GM12878 (cell line): Measurements from ENCODE around the gene MRPS35. TPM values are rescaled to one million over a fixed set of nuclear protein-coding genes. Genes with fewer than 3 reads are reported as not detected.

Experiments
- ATAC-seq: fragments of 200-7000 bp; cut with Tn5 transposase; 3 replicates; pipeline ENCODE4 v1.9.1; 2020; ENCODE audit warnings: mild to moderate bottlenecking, moderate library complexity
- BruUV-seq: library from RNA; stranded (reverse); fragments of 400-500 nt; replicated peaks from 2 replicates; lab custom pipeline; 2021; lab: Mats Ljungman, UMichigan
- CTCF ChIA-PET: fragments of 300-600 bp; sonication (Branson Sonifier 250); formaldehyde crosslinking; extraction: SDS; loops from one replicate; lab custom pipeline; 2021; ENCODE audit warnings: inconsistent platforms; lab: Yijun Ruan, JAX
- POLR2A ChIA-PET: fragments of 350-600 bp; formaldehyde crosslinking; extraction: SDS; loops from one replicate; lab custom pipeline; 2021; ENCODE audit warnings: inconsistent platforms; lab: Charles Lee
- RAD21 ChIA-PET: fragments of 300-600 bp; sonication (Branson Sonifier 250); formaldehyde crosslinking; loops from one replicate; lab custom pipeline; 2023; ENCODE audit warnings: antibody characterized with exemption; ENCODE audit not compliant: unreplicated experiment; lab: Charles Lee
- SMC1A ChIA-PET: fragments of 300-600 bp; sonication (Branson Sonifier 250); formaldehyde crosslinking; loops from one replicate; lab custom pipeline; 2023; ENCODE audit not compliant: unreplicated experiment, uncharacterized antibody; lab: Charles Lee
- DNase-seq: peaks from one replicate; pipeline ENCODE4 v3.0.0-alpha.2; 2011; ENCODE audit warnings: low read depth, low spot score
- FAIRE-seq: peaks from 3 replicates; lab custom pipeline; 2011; peaks lifted over from hg19 to GRCh38; lab: Jason Lieb, UNC
- H2AFZ ChIP-seq: 2 replicates; pipeline ENCODE4 v1.6.0; 2011; ENCODE audit warnings: low read depth, low read length, control low read depth; ENCODE audit not compliant: control insufficient read depth
- H3K27ac ChIP-seq: 2 replicates; pipeline ENCODE4 v1.5.1; 2011; ENCODE audit warnings: control low read depth; ENCODE audit not compliant: control insufficient read depth, insufficient read depth
- H3K27me3 ChIP-seq, 2 experiments: replicated peaks in 1 of 2; 2 replicates each; pipeline versions ENCODE4 v1.6.0 to v1.6.1; 2011; ENCODE audit warnings: low read length in 1 of 2; ENCODE audit not compliant: control insufficient read depth in 2 of 2, insufficient read depth in 2 of 2
- H3K36me3 ChIP-seq, 2 experiments: 2 replicates each; pipeline ENCODE4 v1.5.1; 2011; ENCODE audit warnings: low read length in 1 of 2; ENCODE audit not compliant: control insufficient read depth in 2 of 2, insufficient read depth in 2 of 2
- H3K4me1 ChIP-seq: 2 replicates; pipeline ENCODE4 v1.6.1; 2011; ENCODE audit warnings: mild to moderate bottlenecking, low read length, moderate library complexity, mixed read lengths; ENCODE audit not compliant: control insufficient read depth, insufficient read depth
- H3K4me2 ChIP-seq: 2 replicates; pipeline ENCODE4 v1.6.0; 2011; ENCODE audit warnings: control low read depth; ENCODE audit not compliant: control insufficient read depth, insufficient read depth
- H3K4me3 ChIP-seq: fragments of 200-600 bp; sonication (generic); 2 replicates; pipeline ENCODE4 v1.5.1; 2016
- H3K79me2 ChIP-seq: 2 replicates; pipeline ENCODE4 v1.6.0; 2011; ENCODE audit warnings: low read length; ENCODE audit not compliant: control insufficient read depth, insufficient read depth
- H3K9ac ChIP-seq: 2 replicates; pipeline ENCODE4 v1.8.0; 2011; ENCODE audit warnings: low read length, control low read depth, mixed read lengths; ENCODE audit not compliant: control insufficient read depth, insufficient read depth
- H3K9me3 ChIP-seq: replicated peaks from 3 replicates; pipeline ENCODE4 v1.5.1; 2011; ENCODE audit warnings: mild to moderate bottlenecking, low read length; ENCODE audit not compliant: control insufficient read depth, insufficient read depth
- H4K20me1 ChIP-seq: 2 replicates; pipeline ENCODE4 v1.6.0; 2011; ENCODE audit not compliant: control insufficient read depth, insufficient read depth
- EGR1 ChIP-seq, 2 experiments: IDR thresholded peaks; 1 replicate in 1 of 2; 2 replicates in 1 of 2; pipeline ENCODE4 v1.6.1; 2011 to 2012; ENCODE audit warnings: low read depth in 2 of 2, low read length in 2 of 2, borderline replicate concordance in 1 of 2, mild to moderate bottlenecking in 1 of 2, moderate library complexity in 1 of 2
- GABPA ChIP-seq: IDR thresholded peaks from 2 replicates; pipeline ENCODE4 v1.6.1; 2014; ENCODE audit warnings: antibody characterized with exemption, low read depth, mild to moderate bottlenecking, inconsistent platforms
- IRF4 ChIP-seq: IDR thresholded peaks from 2 replicates; pipeline ENCODE4 v1.6.1; 2011; ENCODE audit warnings: low read depth, low read length
- JUND ChIP-seq: IDR thresholded peaks from 2 replicates; pipeline ENCODE4 v1.6.1; 2012; ENCODE audit warnings: low read depth, mild to moderate bottlenecking, low read length, improper control_type of control experiment, moderate library complexity
- MEF2A ChIP-seq: IDR thresholded peaks from 2 replicates; pipeline ENCODE4 v1.6.1; 2011; ENCODE audit warnings: low read depth, mild to moderate bottlenecking, low read length, moderate library complexity; ENCODE audit not compliant: insufficient read depth
- MXI1 ChIP-seq: fragments of 150-350 bp; IDR thresholded peaks from 2 replicates; pipeline ENCODE4 v1.6.1; 2011; ENCODE audit warnings: low read depth, mild to moderate bottlenecking, inconsistent platforms, low read length, improper control_type of control experiment
- NFYB ChIP-seq: IDR thresholded peaks from 2 replicates; pipeline ENCODE4 v1.6.1; 2011; ENCODE audit warnings: low read depth, mild to moderate bottlenecking, low read length, improper control_type of control experiment, moderate library complexity; ENCODE audit not compliant: insufficient read depth
- PAX8 ChIP-seq: fragments of 450-650 bp; IDR thresholded peaks from 2 replicates; pipeline ENCODE4 v1.6.1; 2017; ENCODE audit warnings: mild to moderate bottlenecking, moderate library complexity
- ZNF217 ChIP-seq: fragments of 450-650 bp; IDR thresholded peaks from 2 replicates; pipeline ENCODE4 v1.6.1; 2017; ENCODE audit warnings: antibody characterized with exemption, mild to moderate bottlenecking
- WGBS: methylation state at CpG from one replicate; pipeline ENCODE4 v1.1.6; 2016; ENCODE audit warnings: low lambda C conversion rate; ENCODE audit not compliant: insufficient replicate concordance, insufficient coverage; ENCODE audit errors: missing lambda C conversion rate; 5-methylcytosine and 5-hydroxymethylcytosine counted together
- in situ Hi-C: fragments of 300-500 bp; cut with MboI; formaldehyde crosslinking; loops from 9 replicates; pipeline ENCODE4 v1.14.3; 2018; ENCODE audit warnings: mixed read lengths
- intact Hi-C: fragments of 100-400 bp; cut with micrococcal nuclease; formaldehyde crosslinking; loops from one replicate; pipeline ENCODE4 v1.14.2; 2022; ENCODE audit not compliant: unreplicated experiment
- polyA plus RNA-seq, 11 experiments: library from polyadenylated mRNA; depleted of rRNA in 4 of 11; unstranded in 6 of 11; stranded (reverse) in 5 of 11; fragments of >200 nt; fragmentation: Nextera tagmentation in 4 of 11; fragmentation: Illumina TruSeq in 1 of 11; extraction: Ambion mirVana in 4 of 11; extraction: Trizol in 1 of 11; gene quantifications; 1 replicate in 1 of 11; 2 replicates in 10 of 11; pipeline versions ENCODE4 v1.2.1 to v1.2.3, GENCODE V29; 2011 to 2016; ENCODE audit warnings: inconsistent platforms in 2 of 11, missing spikeins in 2 of 11, low read depth in 1 of 11
- total RNA-seq, 4 experiments: library from RNA; depleted of rRNA in 3 of 4; stranded (reverse); fragments of >200 nt in 3 of 4; fragmentation: Illumina TruSeq in 1 of 4; extraction: Trizol in 1 of 4; gene quantifications; 2 replicates each; pipeline versions ENCODE4 v1.2.1 to v1.2.3, GENCODE V29; 2013 to 2021
- TF ChIP-seq, protein P1 (sequence below): fragments of 450-650 bp; IDR thresholded peaks from 2 replicates; pipeline ENCODE4 v1.6.1; 2017; ENCODE audit warnings: mild to moderate bottlenecking, low read depth, inconsistent platforms; ENCODE audit not compliant: poor library complexity, severe bottlenecking
- TF ChIP-seq, protein P2 (sequence below): fragments of 450-650 bp; IDR thresholded peaks from 2 replicates; pipeline ENCODE4 v1.6.1; 2018; ENCODE audit warnings: mild to moderate bottlenecking, low read depth, moderate library complexity; ENCODE audit not compliant: partially characterized antibody
- TF ChIP-seq, protein P3 (sequence below): fragments of 450-650 bp; IDR thresholded peaks from 2 replicates; pipeline ENCODE4 v1.6.1; 2016; ENCODE audit warnings: mild to moderate bottlenecking

Gene MRPS35
- total and polyA plus RNA-seq, 10 of the 15 experiments (the other 5 are each of a cell fraction or from before 2014, with no cell fraction given): 45.7 to 111 (median 67.1) TPM

DNA sequence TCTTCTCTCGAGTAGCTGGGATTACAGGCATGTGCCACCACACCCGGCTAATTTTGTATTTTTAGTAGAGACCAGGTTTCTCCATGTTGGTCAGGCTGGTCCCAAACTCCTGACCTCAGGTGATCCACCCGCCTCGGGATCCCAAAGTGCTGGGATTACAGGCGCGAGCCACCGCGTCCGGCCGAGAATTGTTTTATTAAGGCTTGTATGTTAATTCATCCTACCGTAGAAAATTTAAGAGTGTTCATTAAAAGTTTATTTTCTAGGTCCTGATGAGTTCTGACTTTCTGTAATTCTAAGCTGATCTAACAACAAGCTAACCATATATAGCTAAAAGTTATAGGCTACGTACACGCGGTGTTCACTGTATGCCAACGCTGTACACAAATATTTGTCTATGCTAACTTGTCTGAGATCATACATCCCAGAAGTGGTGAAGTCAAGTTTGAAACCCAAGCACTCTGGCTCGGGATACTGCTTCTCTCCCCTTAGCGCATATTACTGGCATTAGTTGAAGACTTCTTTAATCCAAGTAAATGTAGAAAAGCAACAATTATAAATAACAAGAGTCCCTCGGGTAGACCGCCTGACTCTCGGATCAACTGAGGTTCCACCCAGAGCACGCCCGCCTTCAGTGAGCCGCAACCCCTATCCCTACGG lies 570 bp upstream of the MRPS35 start (continued):
- TF ChIP-seq, protein P1, sequence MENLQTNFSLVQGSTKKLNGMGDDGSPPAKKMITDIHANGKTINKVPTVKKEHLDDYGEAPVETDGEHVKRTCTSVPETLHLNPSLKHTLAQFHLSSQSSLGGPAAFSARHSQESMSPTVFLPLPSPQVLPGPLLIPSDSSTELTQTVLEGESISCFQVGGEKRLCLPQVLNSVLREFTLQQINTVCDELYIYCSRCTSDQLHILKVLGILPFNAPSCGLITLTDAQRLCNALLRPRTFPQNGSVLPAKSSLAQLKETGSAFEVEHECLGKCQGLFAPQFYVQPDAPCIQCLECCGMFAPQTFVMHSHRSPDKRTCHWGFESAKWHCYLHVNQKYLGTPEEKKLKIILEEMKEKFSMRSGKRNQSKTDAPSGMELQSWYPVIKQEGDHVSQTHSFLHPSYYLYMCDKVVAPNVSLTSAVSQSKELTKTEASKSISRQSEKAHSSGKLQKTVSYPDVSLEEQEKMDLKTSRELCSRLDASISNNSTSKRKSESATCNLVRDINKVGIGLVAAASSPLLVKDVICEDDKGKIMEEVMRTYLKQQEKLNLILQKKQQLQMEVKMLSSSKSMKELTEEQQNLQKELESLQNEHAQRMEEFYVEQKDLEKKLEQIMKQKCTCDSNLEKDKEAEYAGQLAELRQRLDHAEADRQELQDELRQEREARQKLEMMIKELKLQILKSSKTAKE: peak; percentile 13
- TF ChIP-seq, protein P2, sequence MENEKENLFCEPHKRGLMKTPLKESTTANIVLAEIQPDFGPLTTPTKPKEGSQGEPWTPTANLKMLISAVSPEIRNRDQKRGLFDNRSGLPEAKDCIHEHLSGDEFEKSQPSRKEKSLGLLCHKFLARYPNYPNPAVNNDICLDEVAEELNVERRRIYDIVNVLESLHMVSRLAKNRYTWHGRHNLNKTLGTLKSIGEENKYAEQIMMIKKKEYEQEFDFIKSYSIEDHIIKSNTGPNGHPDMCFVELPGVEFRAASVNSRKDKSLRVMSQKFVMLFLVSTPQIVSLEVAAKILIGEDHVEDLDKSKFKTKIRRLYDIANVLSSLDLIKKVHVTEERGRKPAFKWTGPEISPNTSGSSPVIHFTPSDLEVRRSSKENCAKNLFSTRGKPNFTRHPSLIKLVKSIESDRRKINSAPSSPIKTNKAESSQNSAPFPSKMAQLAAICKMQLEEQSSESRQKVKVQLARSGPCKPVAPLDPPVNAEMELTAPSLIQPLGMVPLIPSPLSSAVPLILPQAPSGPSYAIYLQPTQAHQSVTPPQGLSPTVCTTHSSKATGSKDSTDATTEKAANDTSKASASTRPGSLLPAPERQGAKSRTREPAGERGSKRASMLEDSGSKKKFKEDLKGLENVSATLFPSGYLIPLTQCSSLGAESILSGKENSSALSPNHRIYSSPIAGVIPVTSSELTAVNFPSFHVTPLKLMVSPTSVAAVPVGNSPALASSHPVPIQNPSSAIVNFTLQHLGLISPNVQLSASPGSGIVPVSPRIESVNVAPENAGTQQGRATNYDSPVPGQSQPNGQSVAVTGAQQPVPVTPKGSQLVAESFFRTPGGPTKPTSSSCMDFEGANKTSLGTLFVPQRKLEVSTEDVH: no peak
- TF ChIP-seq MEF2A (no peak), ZNF217 (no peak), JUND (no peak), IRF4 (no peak), PAX8 (0 out of 2 replicates have a peak, but pooled peaks have one; percentile 54)

DNA sequence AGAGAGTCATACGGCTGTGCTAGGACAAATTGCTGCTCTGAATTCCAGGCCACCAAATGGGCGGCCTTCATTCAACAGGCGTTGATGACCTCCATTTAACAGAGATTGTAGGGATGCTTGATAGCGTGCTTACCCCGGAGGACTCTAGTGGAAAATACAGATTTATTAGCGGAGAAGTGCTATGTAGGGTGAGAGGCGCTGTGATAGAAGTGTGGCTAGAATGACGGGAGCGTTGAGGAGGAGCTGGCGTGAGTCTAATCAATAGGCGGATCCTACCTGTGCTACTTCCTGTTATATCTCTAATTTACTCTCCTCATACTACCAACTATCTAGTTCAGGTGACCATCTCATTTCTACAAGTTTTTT lies 668 bp downstream of the MRPS35 start:
- in situ Hi-C loops: no loop called here
- RAD21 ChIA-PET: no interaction called here

More for the DNA sequence above, 668 bp downstream of the MRPS35 start:
- BruUV-seq: no TSS peak
- H3K4me2 ChIP-seq: peak overlapping the region; percentile 49
- POLR2A ChIA-PET: interaction anchor here (0.5 to 0.6 kb wide), 2 partner anchors 23 to 593 kb away, joined by 3 to 4 read pairs; no protein-coding TSS in a partner anchor
- no peaks in the 10 kb centered on the region for H3K27me3 ChIP-seq
- H4K20me1 ChIP-seq: no peaks in the 10 kb centered on the region
- H3K27ac ChIP-seq: peak overlapping the region; percentile 79
- WGBS: 4% methylated on average over 11 of the region's 11 CpGs
- peak; percentile 68 for ATAC-seq
- intact Hi-C loops: no loop called here
- H2AFZ ChIP-seq: peak overlapping the region; percentile 97
- H3K4me3 ChIP-seq: peak overlapping the region; percentile 92
- SMC1A ChIA-PET: no interaction called here
- peak overlapping the region; percentile 87 for H3K9ac ChIP-seq
- CTCF ChIA-PET: no interaction called here
- H3K79me2 ChIP-seq: peaks cover 28% of the 10 kb centered on the region
- FAIRE-seq: no peak
- peaks cover 0 to 5% of the 10 kb centered on the region in 2 experiments; a peak in 2 of 4 replicates for H3K36me3 ChIP-seq
- H3K4me1 ChIP-seq: no peaks in the 10 kb centered on the region
- no peak for DNase-seq
- no peaks in the 10 kb centered on the region for H3K9me3 ChIP-seq
- TF ChIP-seq GABPA (0 out of 2 replicates have a peak, but pooled peaks have one; percentile 34), MXI1 (peak; percentile 52; the same call in 1 of the 2 replicates), NFYB (0 out of 2 replicates have a peak, but pooled peaks have one; percentile 18), EGR1 (IDR thresholded peaks at IDR 0.05; ENCODE audit: borderline replicate concordance in 1 of 2, low read depth in 2 of 2, low read length in 2 of 2) (no peak)
- TF ChIP-seq, protein P3, sequence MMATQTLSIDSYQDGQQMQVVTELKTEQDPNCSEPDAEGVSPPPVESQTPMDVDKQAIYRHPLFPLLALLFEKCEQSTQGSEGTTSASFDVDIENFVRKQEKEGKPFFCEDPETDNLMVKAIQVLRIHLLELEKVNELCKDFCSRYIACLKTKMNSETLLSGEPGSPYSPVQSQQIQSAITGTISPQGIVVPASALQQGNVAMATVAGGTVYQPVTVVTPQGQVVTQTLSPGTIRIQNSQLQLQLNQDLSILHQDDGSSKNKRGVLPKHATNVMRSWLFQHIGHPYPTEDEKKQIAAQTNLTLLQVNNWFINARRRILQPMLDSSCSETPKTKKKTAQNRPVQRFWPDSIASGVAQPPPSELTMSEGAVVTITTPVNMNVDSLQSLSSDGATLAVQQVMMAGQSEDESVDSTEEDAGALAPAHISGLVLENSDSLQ: peak; percentile 9; the same call in 1 of the 2 replicates
